Neural cell (in vitro differentiated cells): Measurements from ENCODE around the gene TMEM132C.

Source experiments
- POLR2AphosphoS5 ChIP-seq: IDR thresholded peaks from 2 replicates; pipeline ENCODE4 v1.6.1; 2012
- TF ChIP-seq, protein P1 (sequence below): fragments of 450-650 bp; IDR thresholded peaks from 2 replicates; pipeline ENCODE4 v1.5.1; 2014; ENCODE audit warnings: antibody characterized with exemption, mild to moderate bottlenecking, moderate library complexity; ENCODE audit not compliant: poor library complexity, severe bottlenecking

DNA sequence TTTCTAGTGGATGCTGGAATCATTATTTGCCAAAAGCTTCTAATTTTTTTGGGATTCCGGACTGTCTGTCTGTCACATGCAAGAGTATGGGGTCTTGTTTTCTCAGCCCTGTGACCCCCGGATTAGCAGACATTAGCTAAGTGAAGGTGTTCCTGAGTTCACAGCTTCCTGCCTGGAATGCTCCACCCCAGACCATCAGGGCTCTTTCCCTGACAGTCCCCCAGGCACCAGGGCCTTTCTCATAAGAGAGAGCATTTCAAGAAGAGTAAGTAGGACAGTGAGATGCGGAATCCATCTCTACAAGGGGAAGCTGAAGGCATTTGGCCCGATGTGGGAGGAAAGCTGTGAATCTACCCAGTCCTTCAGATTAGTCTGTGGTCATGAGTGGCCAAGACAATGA lies 427.5 kb downstream of the TMEM132C start:
- TF ChIP-seq, protein P1, sequence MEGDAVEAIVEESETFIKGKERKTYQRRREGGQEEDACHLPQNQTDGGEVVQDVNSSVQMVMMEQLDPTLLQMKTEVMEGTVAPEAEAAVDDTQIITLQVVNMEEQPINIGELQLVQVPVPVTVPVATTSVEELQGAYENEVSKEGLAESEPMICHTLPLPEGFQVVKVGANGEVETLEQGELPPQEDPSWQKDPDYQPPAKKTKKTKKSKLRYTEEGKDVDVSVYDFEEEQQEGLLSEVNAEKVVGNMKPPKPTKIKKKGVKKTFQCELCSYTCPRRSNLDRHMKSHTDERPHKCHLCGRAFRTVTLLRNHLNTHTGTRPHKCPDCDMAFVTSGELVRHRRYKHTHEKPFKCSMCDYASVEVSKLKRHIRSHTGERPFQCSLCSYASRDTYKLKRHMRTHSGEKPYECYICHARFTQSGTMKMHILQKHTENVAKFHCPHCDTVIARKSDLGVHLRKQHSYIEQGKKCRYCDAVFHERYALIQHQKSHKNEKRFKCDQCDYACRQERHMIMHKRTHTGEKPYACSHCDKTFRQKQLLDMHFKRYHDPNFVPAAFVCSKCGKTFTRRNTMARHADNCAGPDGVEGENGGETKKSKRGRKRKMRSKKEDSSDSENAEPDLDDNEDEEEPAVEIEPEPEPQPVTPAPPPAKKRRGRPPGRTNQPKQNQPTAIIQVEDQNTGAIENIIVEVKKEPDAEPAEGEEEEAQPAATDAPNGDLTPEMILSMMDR = no peak
- TF ChIP-seq POLR2AphosphoS5 = no peak
